Ovary (tissue), 3 donors: Measurements from ENCODE around the gene DIS3L2.

Experiments
- EP300 ChIP-seq: sonication (generic); formaldehyde crosslinking; IDR thresholded peaks from one replicate; pipeline ENCODE4 v1.6.1; 2017; ENCODE audit warnings: antibody characterized with exemption
- POLR2A ChIP-seq: fragments of 450-650 bp; IDR thresholded peaks from one replicate; pipeline ENCODE4 v1.6.1; 2017; ENCODE audit warnings: antibody characterized with exemption, mild to moderate bottlenecking, moderate library complexity
- TF ChIP-seq, protein P1 (sequence below), 3 donors: fragments of 450-650 bp in 2 of 3; fragments of 200-600 bp in 1 of 3; IDR thresholded peaks; one replicate each; pipeline versions ENCODE4 v1.5.1 to v1.8.0; 2016 to 2022; ENCODE audit warnings: antibody characterized with exemption in 3 of 3, mild to moderate bottlenecking in 1 of 3
- donor health status: DM: no; HTN: no; CAD: no.

GRCh38 chr2:231930593-231931281, 30.8 kb upstream of the DIS3L2 start:
- TF ChIP-seq, protein P1, sequence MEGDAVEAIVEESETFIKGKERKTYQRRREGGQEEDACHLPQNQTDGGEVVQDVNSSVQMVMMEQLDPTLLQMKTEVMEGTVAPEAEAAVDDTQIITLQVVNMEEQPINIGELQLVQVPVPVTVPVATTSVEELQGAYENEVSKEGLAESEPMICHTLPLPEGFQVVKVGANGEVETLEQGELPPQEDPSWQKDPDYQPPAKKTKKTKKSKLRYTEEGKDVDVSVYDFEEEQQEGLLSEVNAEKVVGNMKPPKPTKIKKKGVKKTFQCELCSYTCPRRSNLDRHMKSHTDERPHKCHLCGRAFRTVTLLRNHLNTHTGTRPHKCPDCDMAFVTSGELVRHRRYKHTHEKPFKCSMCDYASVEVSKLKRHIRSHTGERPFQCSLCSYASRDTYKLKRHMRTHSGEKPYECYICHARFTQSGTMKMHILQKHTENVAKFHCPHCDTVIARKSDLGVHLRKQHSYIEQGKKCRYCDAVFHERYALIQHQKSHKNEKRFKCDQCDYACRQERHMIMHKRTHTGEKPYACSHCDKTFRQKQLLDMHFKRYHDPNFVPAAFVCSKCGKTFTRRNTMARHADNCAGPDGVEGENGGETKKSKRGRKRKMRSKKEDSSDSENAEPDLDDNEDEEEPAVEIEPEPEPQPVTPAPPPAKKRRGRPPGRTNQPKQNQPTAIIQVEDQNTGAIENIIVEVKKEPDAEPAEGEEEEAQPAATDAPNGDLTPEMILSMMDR (IDR thresholded peaks at IDR 0.05): no peak
- TF ChIP-seq POLR2A: no peak
- no peak for TF ChIP-seq EP300
